Embryonic facial prominence (tissue), 1 donor: ENCODE measurements around the gene FLT1.

ENCODE experiments used
- DNase-seq: peaks from one replicate; pipeline ENCODE4 v3.0.0-alpha.2; 2016; ENCODE audit errors: extremely low spot score

The FLT1 gene

DNA sequence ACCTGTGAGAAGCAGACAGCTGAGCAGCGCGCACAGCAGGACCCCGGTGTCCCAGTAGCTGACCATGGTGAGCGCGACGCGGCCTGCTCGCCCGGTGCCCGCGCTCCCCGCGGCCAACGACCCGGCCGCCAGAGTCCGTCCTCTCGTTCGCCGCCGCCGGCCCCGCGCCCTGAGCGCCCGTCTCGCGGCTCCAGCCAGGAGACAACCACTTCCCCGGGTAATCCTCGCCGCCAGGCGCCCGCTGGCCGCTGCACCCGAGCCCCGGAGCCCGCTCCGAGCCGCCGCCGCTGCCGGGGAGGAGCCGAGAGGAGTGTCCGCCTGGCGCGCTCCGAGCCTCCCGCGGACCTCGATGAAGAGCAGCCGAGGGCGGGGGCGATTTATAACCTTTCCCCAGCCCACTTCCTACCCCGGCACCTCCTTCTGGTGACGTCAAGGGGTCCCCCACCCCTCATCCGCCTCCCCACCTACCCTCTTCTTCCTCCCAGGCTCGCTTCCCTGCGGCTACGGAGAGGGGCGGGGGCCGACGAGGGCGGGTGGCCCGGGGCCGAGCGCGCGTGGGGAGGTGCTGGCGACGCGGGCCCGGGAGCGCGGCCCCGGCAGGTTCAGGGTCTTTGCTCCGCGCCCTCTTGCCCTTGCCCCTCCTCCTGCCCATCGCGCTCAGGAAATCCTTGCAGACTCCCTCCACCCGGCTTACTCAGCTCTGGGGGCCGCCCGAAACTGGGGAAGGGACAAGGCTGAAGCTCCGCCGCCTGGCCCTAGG, at the start of gene FLT1:
Gene FLT1 (minus strand): TSS at position 351 of the 760 bp plus-strand sequence. CDS start 285 bp downstream, at position 66.
- no peak for DNase-seq

DNA sequence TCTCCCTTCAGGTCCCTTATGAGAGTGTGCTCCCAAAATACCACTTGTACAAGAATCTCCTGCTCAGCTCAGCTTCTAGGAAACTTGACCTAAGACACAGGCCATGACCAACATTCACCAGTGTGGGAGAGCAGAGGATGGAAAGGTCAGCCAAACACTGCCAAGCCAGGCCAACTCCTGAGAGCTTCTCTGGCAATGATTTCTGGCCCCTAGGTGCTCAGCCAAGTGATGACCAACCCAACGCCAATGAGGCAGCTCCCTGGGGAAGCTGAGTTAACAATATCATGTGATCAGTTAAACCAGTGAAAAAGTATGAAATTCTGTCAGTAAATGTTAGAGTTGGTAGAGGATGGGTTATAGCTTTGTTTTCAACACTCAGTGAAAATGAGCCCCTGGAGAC, 49.1 kb upstream of the FLT1 start:
- no peak for DNase-seq

- DNase-seq = no peak
Measured at GRCh38 chr13:28542804-28543203, 47.9 kb upstream of the FLT1 start.

- DNase-seq = no peak
Measured at GRCh38 chr13:28541966-28542365, 47.0 kb upstream of the FLT1 start.

- no peak for DNase-seq
Measured at GRCh38 chr13:28540612-28541011, 45.7 kb upstream of the FLT1 start.

DNA sequence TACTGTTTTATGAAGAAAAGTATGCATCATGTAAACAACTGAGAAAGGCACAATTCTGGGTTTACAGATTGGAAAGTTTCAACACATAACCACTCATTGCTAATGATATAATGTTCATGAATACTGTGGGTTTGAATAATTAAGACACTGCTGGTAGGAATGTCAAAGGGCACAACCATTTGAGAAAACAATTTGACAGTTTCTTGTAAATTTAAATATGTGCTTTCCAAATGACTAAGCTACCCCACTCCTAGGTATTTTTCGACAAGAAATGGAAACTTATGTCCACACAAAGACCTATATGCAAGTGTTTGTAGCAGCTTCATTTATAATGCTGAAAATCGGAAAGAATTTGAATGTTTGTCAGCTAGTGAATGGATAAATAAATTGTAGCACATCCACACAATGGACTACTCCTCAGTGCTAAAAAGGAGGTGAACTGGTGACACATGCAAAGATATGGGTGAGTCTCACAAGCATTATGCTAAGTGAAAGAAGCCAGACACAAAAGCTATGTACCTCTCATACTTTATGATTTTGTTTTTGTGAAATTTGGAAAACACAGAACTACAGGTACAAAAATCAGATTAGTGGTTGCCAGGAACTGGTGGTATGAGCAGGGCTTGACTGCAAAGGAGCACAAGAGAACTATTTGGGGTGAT, 44.8 kb upstream of the FLT1 start:
- DNase-seq = no peak

DNA sequence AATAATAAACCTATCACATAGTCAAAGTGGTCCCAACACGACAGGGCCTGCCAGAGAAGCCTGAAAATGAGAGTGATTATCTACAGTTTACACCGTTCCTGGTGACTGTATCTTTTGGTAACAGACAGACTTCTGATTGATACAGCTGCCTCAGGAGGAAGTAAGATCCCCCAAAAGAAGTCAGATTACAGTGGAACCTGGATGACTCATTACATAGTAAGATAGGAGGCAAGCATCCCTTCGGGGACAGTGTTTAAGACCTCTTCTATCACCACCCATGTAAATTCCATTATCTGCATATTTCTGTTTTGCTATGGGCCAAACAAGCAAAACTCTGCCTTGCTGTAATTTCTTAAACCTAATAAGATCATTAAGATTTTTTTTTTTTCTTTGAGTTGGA, 44.0 kb upstream of the FLT1 start:
- DNase-seq = no peak

DNA sequence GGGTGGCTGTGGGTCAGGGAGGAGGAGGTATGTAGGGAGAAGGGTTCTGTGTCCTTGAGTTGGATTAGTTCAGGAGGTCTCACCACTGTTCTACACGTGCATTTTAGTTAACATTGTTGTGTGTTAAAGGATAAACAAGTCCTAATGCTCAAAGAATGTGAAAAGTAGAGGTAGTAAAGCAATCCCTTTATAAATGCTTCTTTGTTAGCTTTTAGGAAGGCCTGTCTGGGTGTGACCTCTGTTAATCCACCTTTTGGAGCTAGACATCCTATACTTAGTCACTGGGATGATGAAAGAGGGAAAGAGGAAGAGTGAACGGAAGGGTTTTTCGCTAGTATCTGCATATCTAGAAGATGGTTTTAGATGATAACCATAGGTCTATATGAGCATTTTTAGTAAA, 42.2 kb upstream of the FLT1 start:
- DNase-seq = no peak

- no peak for DNase-seq
Measured at GRCh38 chr13:28536371-28536770, 41.4 kb upstream of the FLT1 start.

DNA sequence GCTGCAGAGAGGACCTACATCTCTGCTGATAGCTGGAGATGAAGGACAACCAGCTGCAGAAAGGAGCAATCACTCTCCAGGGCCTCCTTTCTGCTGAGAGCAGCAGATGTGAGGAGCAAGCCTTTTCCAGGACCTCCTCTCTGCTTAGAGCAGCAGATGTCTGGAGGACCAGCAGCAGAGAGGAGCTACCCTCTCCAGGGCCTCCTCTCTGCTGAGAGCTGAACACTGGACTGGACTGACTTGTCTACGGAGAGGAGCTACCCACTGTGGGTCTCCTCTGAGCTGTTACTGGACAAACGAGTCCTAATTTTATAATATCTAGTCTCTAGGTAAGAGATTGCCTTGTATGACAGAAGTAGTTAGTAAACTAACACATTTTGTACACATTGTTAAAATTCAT, 40.8 kb upstream of the FLT1 start:
- no peak for DNase-seq

- no peak for DNase-seq
Measured at GRCh38 chr13:28534801-28535200, 39.9 kb upstream of the FLT1 start.

DNA sequence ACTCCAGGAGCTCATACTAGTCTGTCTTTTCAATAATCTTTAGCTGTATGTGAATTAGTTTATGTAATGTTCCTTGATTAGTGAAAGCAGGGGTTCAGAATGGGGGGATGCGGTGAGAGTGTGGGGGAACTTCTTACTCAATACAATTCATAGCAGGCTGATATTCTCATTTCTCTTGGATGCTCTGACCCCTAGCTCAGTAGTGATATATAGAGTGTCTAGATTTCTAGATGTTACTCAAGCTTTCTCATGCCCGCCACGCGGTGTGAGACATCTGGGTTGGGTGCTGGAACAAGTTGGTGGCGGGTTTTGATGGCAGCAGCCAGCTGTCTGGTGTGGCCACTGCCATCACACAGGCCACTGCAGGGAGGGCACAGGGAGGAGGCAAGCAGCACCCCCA, 39.3 kb upstream of the FLT1 start:
- DNase-seq = no peak

DNA sequence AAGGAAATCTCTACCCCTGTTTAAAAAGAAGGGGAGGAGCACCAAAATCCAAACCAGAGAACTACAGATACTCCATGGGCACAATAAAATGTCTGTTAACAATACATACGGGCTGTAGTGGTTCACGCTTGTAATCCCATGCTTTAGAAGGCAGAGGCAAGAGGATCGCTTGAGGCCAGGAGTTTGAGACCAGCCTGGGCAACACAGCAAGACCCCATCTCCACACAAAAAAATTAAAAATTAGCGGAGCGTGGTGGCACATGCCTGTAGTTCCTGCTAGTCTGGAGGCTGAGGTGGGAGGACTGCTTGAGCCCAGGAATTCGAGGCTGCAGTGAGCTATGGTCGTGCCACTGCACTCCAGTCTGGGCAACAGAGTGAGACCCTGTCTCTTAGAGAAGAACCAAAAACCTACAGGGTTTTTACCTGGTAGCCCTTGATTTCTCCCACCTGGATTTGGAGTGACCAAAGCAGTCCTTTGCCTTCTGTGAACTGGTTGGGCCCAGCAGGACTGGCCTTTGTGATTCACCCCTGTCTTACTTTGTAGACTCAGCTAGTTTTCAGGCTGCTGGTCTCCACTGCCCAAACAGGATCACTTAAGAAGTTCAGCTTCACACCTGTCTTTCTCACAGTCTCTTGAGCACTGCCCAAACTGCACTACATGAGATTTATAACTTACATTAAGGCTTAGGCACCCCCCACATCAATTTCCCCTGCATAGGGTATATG, 38.7 kb upstream of the FLT1 start:
- no peak for DNase-seq

GRCh38 chr13:28533125-28533436, 38.2 kb upstream of the FLT1 start:
- no peak for DNase-seq

- no peak for DNase-seq
Measured at GRCh38 chr13:28532388-28533124, 37.6 kb upstream of the FLT1 start.

GRCh38 chr13:28531845-28532387, 37.0 kb upstream of the FLT1 start:
- no peak for DNase-seq

DNA sequence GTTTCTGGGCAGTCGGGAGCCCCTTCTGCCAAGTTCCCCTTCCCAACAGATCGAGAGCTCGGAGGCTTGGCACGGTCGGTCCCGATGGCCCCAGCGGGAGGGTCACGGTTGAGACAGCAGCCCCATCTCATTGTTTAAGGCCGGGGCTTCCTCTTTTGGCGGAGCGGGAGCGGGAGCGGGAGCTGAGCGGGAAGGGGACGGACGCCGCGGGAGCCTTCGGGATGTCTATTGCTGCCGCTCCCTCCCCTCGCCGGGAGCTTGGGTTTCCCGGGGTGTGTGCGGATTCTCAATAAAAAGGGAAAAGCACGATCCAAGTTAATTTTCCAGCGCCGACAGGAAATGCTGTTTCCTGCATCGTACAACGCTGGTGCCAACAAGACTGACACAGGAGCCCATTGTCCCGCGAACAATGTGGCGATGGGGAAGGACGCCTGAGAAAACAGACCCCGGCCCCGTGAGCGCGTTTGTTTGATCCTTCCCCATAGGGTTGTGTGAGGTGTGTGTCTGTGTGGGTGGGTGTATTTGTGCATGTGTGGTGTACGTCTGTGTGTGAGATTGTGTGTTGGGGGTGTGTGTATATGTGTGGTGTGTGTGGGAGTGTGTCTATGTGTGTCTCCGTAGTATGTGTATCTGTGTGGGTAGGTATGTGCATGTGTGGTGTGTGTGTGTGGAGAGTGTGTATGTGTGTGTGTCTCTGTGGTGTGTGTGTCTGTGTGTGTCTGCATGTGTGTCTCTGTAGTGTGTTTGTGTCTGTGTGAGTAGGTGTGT, 36.3 kb upstream of the FLT1 start:
- peak; percentile 13 for DNase-seq

- DNase-seq = peak; percentile 13
Measured at GRCh38 chr13:28530729-28531076, 35.8 kb upstream of the FLT1 start.

GRCh38 chr13:28529836-28530235, 34.9 kb upstream of the FLT1 start:
- no peak for DNase-seq

DNA sequence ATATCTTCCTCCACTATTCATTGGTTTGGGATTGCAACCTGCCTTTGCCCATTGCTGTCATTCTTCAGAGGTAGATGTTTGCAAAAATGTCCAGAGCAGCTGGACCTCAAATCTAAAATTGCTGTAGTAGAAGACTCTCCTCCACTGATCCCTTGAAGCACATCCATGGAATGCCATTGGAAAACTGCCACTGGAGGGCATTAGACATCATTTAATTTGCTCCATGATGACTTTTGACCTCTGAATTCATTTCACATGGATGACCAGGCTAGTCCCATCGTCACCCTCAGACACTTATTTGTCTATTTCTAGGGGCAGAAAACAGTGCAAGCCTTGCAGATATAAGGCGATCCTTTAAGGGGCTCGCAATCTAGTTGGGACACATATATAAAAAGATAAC, 33.9 kb upstream of the FLT1 start:
- DNase-seq = no peak

GRCh38 chr13:28528388-28528787, 33.5 kb upstream of the FLT1 start:
- no peak for DNase-seq
